Activated naive CD8-positive, alpha-beta T cell (primary cell): Measurements from ENCODE around the gene IL6ST.
A peak's percentile ranks its signal among the peaks of the same experiment; 100 is the strongest.

Experiments
- H3K27ac Mint-ChIP-seq: one replicate; pipeline ENCODE4 v1.8.0; 2021; ENCODE audit warnings: mixed read lengths
- H3K27me3 Mint-ChIP-seq: one replicate; pipeline ENCODE4 v1.8.0; 2021; ENCODE audit warnings: mixed read lengths
- H3K36me3 Mint-ChIP-seq: one replicate; pipeline ENCODE4 v1.8.0; 2021; ENCODE audit warnings: mixed read lengths
- H3K4me1 Mint-ChIP-seq: one replicate; pipeline ENCODE4 v1.8.0; 2021; ENCODE audit warnings: low read depth, mixed read lengths
- H3K4me3 Mint-ChIP-seq: one replicate; pipeline ENCODE4 v1.8.0; 2021; ENCODE audit warnings: mild to moderate bottlenecking, mixed read lengths
- H3K9me3 Mint-ChIP-seq: one replicate; pipeline ENCODE4 v1.8.0; 2021; ENCODE audit warnings: low read depth, mixed read lengths

The IL6ST gene

GRCh38 chr5:55911784-55912653, 82.7 kb downstream of the IL6ST start:
- Mint-ChIP-seq H3K4me3 (no peak overlapping the region), H3K36me3 (no peaks in the 10 kb centered on the region), H3K27me3 (no peaks in the 10 kb centered on the region), H3K4me1 (no peaks in the 10 kb centered on the region), H3K9me3 (no peaks in the 10 kb centered on the region), H3K27ac (no peak overlapping the region)

- Mint-ChIP-seq H3K4me3 (no peak overlapping the region), H3K36me3 (no peaks in the 10 kb centered on the region), H3K4me1 (peaks cover 8% of the 10 kb centered on the region), H3K9me3 (no peaks in the 10 kb centered on the region), H3K27me3 (no peaks in the 10 kb centered on the region), H3K27ac (no peak overlapping the region)
Observed at GRCh38 chr5:55908804-55909203, 86.0 kb downstream of the IL6ST start.

DNA sequence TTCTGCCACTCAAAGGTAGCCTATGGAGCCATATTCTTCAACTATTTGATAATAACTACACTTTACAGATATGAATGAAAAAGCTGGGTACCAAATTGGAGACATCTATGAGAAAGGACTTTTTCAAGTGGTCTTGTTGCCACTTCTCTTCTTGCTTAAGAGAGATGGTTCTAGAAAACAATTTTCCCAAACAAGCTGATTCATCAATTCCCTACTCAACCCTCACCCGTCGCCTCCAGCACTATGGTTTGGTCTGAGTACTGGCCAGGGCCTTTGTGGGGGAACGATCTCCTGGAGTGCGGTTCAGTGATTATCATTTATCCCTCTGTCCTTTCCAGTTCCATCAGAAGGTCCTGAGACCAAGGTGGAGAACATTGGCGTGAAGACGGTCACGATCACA, 86.8 kb downstream of the IL6ST start:
- Mint-ChIP-seq H3K9me3 (no peaks in the 10 kb centered on the region), H3K4me3 (no peak overlapping the region), H3K36me3 (no peaks in the 10 kb centered on the region), H3K27me3 (no peaks in the 10 kb centered on the region), H3K4me1 (peaks cover 17% of the 10 kb centered on the region), H3K27ac (no peak overlapping the region)

- Mint-ChIP-seq H3K27ac (no peak overlapping the region), H3K4me1 (peaks cover 22% of the 10 kb centered on the region), H3K36me3 (no peaks in the 10 kb centered on the region), H3K27me3 (peaks cover 1% of the 10 kb centered on the region), H3K4me3 (no peak overlapping the region), H3K9me3 (no peaks in the 10 kb centered on the region)
Observed at GRCh38 chr5:55905251-55905650, 89.5 kb downstream of the IL6ST start.

DNA sequence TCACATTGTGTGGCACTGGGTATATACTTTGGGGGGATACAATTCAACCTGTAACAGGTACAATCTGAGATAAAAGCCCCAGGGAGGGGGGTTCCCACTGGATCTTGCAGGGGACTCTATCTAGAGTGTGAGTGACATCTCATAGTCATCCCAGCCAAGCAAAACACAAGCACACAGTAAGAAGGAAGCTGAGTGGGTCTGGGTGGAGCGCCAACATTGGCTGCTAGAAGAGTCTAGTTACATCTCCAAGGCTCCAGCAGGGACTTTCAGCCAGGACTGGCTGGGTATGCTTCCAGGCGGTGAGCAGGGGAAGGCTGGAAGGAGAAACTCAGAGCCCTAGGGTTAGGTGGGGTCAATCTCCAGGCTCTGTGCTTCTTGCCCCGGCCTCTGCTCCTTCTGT, 90.6 kb downstream of the IL6ST start:
- H3K9me3 Mint-ChIP-seq = no peaks in the 10 kb centered on the region
- H3K4me3 Mint-ChIP-seq = no peak overlapping the region
- no peaks in the 10 kb centered on the region for H3K36me3 Mint-ChIP-seq
- H3K27ac Mint-ChIP-seq = no peak overlapping the region
- H3K27me3 Mint-ChIP-seq = peaks cover 3% of the 10 kb centered on the region
- peaks cover 22% of the 10 kb centered on the region for H3K4me1 Mint-ChIP-seq

DNA sequence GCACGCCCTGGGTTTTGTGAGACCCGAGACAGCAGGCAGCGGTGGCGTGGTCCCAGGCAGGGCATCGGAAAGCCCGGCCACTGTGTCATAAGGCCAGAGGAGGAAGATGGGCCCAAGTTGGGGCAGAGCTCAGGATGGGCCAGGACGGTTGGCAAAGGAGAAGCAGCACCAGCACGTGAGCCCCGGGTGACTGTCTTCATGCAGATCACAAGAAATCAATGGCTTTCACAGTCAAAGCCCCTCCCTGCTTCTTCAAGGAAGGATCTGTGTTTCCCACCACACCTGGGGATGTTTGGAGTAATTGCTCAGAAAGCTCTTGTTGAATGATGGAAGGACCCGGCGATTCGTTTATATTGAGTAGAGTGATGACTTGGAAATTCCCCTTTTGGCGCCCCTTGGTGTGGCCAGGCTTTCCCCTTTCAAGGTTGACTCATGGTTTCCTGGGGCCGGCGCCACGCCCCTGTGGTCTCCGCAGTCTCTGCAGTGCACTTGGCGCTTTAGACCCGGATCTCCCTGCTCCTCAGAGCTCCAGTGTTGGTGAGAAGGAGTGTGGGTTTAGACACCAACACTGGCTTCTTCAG, 91.6 kb downstream of the IL6ST start:
- no peaks in the 10 kb centered on the region for H3K9me3 Mint-ChIP-seq
- H3K4me3 Mint-ChIP-seq = peak overlapping the region; percentile 52
- peaks cover 3% of the 10 kb centered on the region for H3K27me3 Mint-ChIP-seq
- H3K36me3 Mint-ChIP-seq = no peaks in the 10 kb centered on the region
- peaks cover 22% of the 10 kb centered on the region for H3K4me1 Mint-ChIP-seq
- no peak overlapping the region for H3K27ac Mint-ChIP-seq

DNA sequence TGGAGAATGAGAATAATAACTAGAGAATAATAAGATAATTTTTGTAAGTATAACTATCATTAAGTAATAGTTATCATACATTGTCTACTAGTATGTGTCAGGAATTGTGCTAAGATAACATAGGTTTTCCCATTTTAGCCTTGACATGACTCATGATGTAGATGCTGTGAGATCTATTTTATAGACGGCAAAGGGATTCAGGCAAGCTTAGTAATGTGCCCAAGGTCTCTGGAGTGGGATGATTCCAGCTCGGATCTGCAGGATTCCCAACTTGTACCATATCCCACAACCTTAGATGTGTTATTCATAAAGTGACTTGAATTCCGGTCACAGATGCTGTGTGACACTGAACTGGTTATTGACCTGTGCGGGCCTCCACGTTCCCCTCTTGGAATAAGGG, 92.1 kb downstream of the IL6ST start:
- Mint-ChIP-seq H3K36me3 (no peaks in the 10 kb centered on the region), H3K4me1 (peaks cover 22% of the 10 kb centered on the region), H3K4me3 (no peak overlapping the region), H3K9me3 (no peaks in the 10 kb centered on the region), H3K27me3 (peaks cover 3% of the 10 kb centered on the region), H3K27ac (no peak overlapping the region)

DNA sequence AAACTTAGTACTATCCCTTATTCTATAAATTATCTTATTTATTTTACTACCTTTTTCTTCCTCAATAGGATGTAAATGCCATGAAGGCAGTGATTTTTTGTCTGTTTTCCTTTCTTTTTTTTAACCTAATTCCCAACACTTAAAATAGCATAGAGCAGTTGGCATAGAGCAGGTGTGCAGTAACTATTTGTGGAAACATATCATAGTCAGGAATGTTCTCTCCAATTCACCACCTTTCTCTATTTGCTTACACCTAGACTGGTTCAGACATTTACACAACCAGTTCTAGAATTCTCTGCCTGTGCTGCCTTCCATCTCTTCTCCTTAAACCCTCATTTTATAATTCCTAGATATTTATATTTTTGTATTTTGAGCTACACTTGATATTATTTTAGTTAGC, 94.0 kb downstream of the IL6ST start:
- no peaks in the 10 kb centered on the region for H3K9me3 Mint-ChIP-seq
- H3K4me3 Mint-ChIP-seq = no peak overlapping the region
- no peak overlapping the region for H3K27ac Mint-ChIP-seq
- peaks cover 5% of the 10 kb centered on the region for H3K27me3 Mint-ChIP-seq
- H3K36me3 Mint-ChIP-seq = no peaks in the 10 kb centered on the region
- H3K4me1 Mint-ChIP-seq = peaks cover 20% of the 10 kb centered on the region

DNA sequence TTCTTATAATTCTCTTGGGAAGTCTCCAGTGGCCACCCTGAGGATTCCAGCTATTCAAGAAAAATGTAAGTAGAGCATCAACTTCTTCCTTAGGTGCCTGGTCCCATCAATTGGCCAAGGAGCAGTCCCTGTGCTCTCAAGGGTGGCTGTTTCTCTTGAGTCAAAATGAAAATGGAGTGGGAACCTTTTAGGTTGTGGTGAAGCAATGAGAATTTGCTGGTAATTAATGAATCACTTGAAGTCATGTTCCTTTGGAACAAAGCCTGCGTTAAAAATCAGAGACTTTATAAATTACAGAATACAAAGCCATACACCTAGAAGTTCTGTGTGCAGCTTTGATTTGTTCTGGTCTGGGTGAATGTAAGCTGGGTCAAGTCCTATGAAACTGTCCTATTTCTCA, 94.7 kb downstream of the IL6ST start:
- no peaks in the 10 kb centered on the region for H3K9me3 Mint-ChIP-seq
- H3K4me1 Mint-ChIP-seq = peaks cover 17% of the 10 kb centered on the region
- peaks cover 5% of the 10 kb centered on the region for H3K27me3 Mint-ChIP-seq
- no peak overlapping the region for H3K4me3 Mint-ChIP-seq
- H3K27ac Mint-ChIP-seq = no peak overlapping the region
- no peaks in the 10 kb centered on the region for H3K36me3 Mint-ChIP-seq

GRCh38 chr5:55899344-55899743, 95.4 kb downstream of the IL6ST start:
- Mint-ChIP-seq H3K4me3 (no peak overlapping the region), H3K4me1 (peaks cover 17% of the 10 kb centered on the region), H3K9me3 (no peaks in the 10 kb centered on the region), H3K36me3 (no peaks in the 10 kb centered on the region), H3K27ac (no peak overlapping the region), H3K27me3 (peaks cover 5% of the 10 kb centered on the region)

DNA sequence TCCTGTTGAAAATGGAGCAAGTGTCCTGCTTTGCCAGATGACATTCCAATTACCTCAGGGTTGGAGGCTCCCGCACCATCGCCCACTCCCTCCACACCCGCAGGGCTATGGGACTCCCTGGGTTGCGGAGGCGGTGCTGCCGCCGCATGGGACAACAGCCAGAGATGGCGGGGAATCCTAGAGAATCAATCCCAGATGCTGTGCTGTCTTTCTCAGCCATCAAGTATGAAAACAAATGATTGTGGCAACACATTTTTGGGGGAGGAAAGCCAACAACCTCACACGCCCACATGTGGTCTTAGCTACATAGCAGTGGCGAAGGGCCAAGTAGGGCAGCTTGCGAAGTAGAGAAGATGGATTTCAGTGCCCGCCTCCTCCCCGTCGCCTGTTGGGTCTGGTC, 96.9 kb downstream of the IL6ST start:
- Mint-ChIP-seq H3K27ac (no peak overlapping the region), H3K4me1 (peaks cover 5% of the 10 kb centered on the region), H3K36me3 (no peaks in the 10 kb centered on the region), H3K9me3 (no peaks in the 10 kb centered on the region), H3K4me3 (no peak overlapping the region), H3K27me3 (peaks cover 5% of the 10 kb centered on the region)

GRCh38 chr5:55897206-55897894, 97.4 kb downstream of the IL6ST start:
- Mint-ChIP-seq H3K27ac (no peak overlapping the region), H3K4me3 (no peak overlapping the region), H3K36me3 (peaks cover 2% of the 10 kb centered on the region), H3K9me3 (no peaks in the 10 kb centered on the region), H3K27me3 (peaks cover 5% of the 10 kb centered on the region), H3K4me1 (no peaks in the 10 kb centered on the region)

- H3K27ac Mint-ChIP-seq = no peak overlapping the region
- H3K4me3 Mint-ChIP-seq = no peak overlapping the region
- no peaks in the 10 kb centered on the region for H3K4me1 Mint-ChIP-seq
- H3K36me3 Mint-ChIP-seq = peaks cover 2% of the 10 kb centered on the region
- no peaks in the 10 kb centered on the region for H3K9me3 Mint-ChIP-seq
- peaks cover 5% of the 10 kb centered on the region for H3K27me3 Mint-ChIP-seq
Observed at GRCh38 chr5:55896663-55897062, 98.1 kb downstream of the IL6ST start.

DNA sequence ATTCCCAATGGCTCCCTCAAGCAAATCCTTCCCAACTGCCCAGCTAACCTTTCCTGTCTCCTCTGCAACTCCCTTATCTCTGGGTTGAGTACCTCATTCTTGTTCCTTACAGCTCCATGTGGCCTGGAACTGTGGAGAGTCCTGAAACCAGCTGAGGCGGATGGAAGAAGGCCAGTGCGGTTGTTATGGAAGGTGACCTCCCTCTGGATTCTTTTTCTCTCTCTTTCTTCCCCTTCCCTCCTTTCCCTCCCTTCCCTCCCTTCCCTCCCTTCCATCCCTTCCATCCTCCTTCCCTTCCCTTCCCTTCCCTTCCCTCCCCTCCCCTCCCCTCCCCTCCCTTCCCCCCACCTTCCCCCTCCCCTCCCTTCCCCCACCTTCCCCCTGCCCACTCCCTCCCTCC, 98.5 kb downstream of the IL6ST start:
- H3K9me3 Mint-ChIP-seq = no peaks in the 10 kb centered on the region
- peaks cover 5% of the 10 kb centered on the region for H3K27me3 Mint-ChIP-seq
- no peaks in the 10 kb centered on the region for H3K4me1 Mint-ChIP-seq
- no peak overlapping the region for H3K4me3 Mint-ChIP-seq
- peaks cover 2% of the 10 kb centered on the region for H3K36me3 Mint-ChIP-seq
- H3K27ac Mint-ChIP-seq = no peak overlapping the region

DNA sequence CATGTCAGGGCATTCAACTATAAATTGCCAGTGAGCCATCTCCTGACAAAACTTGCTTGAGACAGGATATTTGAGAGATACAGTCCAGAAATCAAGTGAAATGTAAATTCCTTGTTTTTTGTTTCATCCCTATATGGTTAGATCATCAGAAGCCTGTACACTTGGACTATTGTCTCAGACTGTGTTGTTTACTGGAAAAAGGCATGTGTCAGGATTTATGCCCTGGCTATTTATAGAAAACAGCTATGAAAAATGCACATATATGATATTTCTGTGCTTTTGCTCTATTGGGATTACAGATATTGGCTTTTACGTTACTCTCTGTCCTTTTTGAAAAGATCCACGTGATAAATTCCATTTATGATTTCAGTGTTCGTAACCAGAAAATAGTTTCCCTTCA, 99.4 kb downstream of the IL6ST start:
- Mint-ChIP-seq H3K4me1 (no peaks in the 10 kb centered on the region), H3K36me3 (peaks cover 2% of the 10 kb centered on the region), H3K9me3 (no peaks in the 10 kb centered on the region), H3K27me3 (peaks cover 4% of the 10 kb centered on the region), H3K27ac (no peak overlapping the region), H3K4me3 (no peak overlapping the region)
